ENCODE measurements around the gene TRIM3. TPM values are rescaled to one million over a fixed set of nuclear protein-coding genes. Genes with fewer than 3 reads are reported as not detected.

Gene TRIM3
- total and polyA plus RNA-seq, 12 donors, result 6.6 to 23.8 (median 10.4) TPM

- intact Hi-C loops (cut with DNase I), result no loop called here
- DNase-seq, result peak in 4 of 7 donors; percentile 27 to 59 (median 33)
- peak overlapping the region in 4 of 5 donors; percentile 74 to 93 (median 80) for H3K27ac ChIP-seq
These were observed 55.2 kb downstream of the TRIM3 start for GRCh38 chr11:6418557-6419008.

DNA sequence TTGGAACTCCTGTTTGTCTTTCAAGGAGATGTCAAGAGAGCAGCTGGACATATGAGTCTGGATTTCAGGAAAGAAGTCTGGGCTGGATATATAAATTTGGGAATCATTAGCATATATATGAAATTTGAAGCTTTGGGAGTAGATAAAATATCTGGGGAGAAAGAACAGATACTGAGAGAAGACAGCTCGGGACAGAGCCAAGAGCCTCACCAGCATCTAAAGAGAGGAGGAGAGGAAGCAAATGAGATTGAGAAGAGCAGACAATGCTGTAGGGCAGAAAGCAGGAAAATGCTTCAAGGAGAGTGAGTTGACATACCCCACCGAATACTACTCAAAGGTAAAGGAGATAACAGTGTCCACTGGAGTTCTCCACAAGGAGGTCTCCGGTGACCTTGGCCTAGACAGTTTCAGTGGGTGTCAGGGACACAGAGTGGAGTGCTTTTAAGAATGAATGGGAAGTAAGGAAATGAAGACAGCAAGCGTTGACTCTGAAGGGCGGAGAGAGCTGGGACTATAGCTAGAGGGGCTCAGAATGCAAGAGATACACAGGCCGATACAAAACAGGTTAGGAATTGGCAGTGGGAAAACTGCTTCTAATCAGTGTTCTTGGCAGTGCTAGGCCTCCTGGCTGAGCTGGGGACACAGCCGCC, 55.7 kb downstream of the TRIM3 start:
- no peaks in the 10 kb centered on the region for H3K27me3 ChIP-seq
- WGBS, 4 donors, result 18 to 35% (median 29%) methylated on average over 7 of the region's 7 CpGs
- peak overlapping the region in 4 of 5 donors; percentile 74 to 93 (median 80) for H3K27ac ChIP-seq
- peak in 3 of 7 donors; percentile 42 to 58 (median 42) for DNase-seq
- no peaks in the 10 kb centered on the region for H3K36me3 ChIP-seq (replicated peaks in 1 of 2)
- H3K9me3 ChIP-seq (replicated peaks in 1 of 3), result no peaks in the 10 kb centered on the region
- TF ChIP-seq, protein P1, sequence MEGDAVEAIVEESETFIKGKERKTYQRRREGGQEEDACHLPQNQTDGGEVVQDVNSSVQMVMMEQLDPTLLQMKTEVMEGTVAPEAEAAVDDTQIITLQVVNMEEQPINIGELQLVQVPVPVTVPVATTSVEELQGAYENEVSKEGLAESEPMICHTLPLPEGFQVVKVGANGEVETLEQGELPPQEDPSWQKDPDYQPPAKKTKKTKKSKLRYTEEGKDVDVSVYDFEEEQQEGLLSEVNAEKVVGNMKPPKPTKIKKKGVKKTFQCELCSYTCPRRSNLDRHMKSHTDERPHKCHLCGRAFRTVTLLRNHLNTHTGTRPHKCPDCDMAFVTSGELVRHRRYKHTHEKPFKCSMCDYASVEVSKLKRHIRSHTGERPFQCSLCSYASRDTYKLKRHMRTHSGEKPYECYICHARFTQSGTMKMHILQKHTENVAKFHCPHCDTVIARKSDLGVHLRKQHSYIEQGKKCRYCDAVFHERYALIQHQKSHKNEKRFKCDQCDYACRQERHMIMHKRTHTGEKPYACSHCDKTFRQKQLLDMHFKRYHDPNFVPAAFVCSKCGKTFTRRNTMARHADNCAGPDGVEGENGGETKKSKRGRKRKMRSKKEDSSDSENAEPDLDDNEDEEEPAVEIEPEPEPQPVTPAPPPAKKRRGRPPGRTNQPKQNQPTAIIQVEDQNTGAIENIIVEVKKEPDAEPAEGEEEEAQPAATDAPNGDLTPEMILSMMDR (IDR thresholded peaks at IDR 0.05), result no peak
- no peak for TF ChIP-seq POLR2A (IDR thresholded peaks at IDR 0.05)
- peak overlapping the region in 2 of 4 donors; percentile 78 to 90 for H3K4me3 ChIP-seq
- intact Hi-C loops (cut with DNase I), result no loop called here
- peaks cover 12 to 15% of the 10 kb centered on the region in 2 donors for H3K4me1 ChIP-seq (replicated peaks in 1 of 2)

More at GRCh38 chr11:6418557-6419008, 55.2 kb downstream of the TRIM3 start:
- H3K4me3 ChIP-seq, result peak overlapping the region in 3 of 4 donors; percentile 22 to 90 (median 78)
- no peaks in the 10 kb centered on the region for H3K9me3 ChIP-seq (replicated peaks in 1 of 3)
- peaks cover 12 to 15% of the 10 kb centered on the region in 2 donors for H3K4me1 ChIP-seq (replicated peaks in 1 of 2)
- TF ChIP-seq POLR2A (IDR thresholded peaks at IDR 0.05), result no peak
- TF ChIP-seq, protein P1 (IDR thresholded peaks at IDR 0.05), result no peak
- H3K27me3 ChIP-seq, result no peaks in the 10 kb centered on the region
- H3K36me3 ChIP-seq (replicated peaks in 1 of 2), result no peaks in the 10 kb centered on the region
- 1 to 10% (median 4%) methylated on average over 2 to 38 of the region's 38 CpGs for WGBS, 4 donors

GRCh38 chr11:6415797-6416196, 57.9 kb downstream of the TRIM3 start:
- TF ChIP-seq, protein P1 (IDR thresholded peaks at IDR 0.05), result no peak
- TF ChIP-seq POLR2A (IDR thresholded peaks at IDR 0.05), result no peak
- H3K4me3 ChIP-seq, result no peak overlapping the region
- peaks cover 12 to 15% of the 10 kb centered on the region in 2 donors for H3K4me1 ChIP-seq (replicated peaks in 1 of 2)

DNA sequence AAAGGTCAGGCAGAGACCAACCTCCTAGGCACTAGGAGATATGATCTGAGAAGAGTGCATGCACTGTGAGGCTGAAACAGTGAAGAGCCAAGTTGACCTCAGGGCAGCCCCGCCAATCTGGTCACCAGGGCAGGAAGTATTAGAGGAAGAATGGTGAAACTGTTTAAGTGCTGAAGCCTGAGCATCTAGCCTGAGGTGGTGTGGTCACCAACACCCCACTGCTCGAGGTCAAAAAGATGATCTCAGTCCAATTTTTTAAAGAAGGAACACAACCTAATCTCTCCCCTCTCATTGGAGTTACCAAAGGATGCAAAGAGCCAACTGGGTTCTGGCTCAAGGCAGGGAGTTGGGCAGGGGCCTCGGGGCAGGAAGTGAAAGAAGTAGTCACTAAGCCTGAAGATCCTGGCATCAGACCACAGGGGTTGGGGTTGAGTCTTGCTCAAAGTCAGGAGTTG, 58.8 kb downstream of the TRIM3 start:
- no peak overlapping the region for H3K27ac ChIP-seq
- peak in 1 of 7 donors; percentile 48 for DNase-seq
- H3K4me1 ChIP-seq (replicated peaks in 1 of 2), result peaks cover 11% of the 10 kb centered on the region in 2 donors
- 69 to 83% (median 75%) methylated on average over 3 of the region's 3 CpGs for WGBS, 4 donors
- no peaks in the 10 kb centered on the region for H3K27me3 ChIP-seq
- H3K9me3 ChIP-seq (replicated peaks in 1 of 3), result no peaks in the 10 kb centered on the region
- intact Hi-C loops (cut with DNase I), result no loop called here
- TF ChIP-seq, protein P1 (IDR thresholded peaks at IDR 0.05), result no peak
- TF ChIP-seq POLR2A (IDR thresholded peaks at IDR 0.05), result no peak
- no peak overlapping the region for H3K4me3 ChIP-seq
- peaks cover 0 to 8% of the 10 kb centered on the region in 2 donors for H3K36me3 ChIP-seq (replicated peaks in 1 of 2)

More at GRCh38 chr11:6415797-6416196, 57.9 kb downstream of the TRIM3 start:
- peaks cover 0 to 1% of the 10 kb centered on the region in 2 donors for H3K36me3 ChIP-seq (replicated peaks in 1 of 2)
- no peaks in the 10 kb centered on the region for H3K9me3 ChIP-seq (replicated peaks in 1 of 3)
- H3K27ac ChIP-seq, result no peak overlapping the region
- 78 to 82% (median 80%) methylated on average over 6 of the region's 6 CpGs for WGBS, 4 donors
- intact Hi-C loops (cut with DNase I), result no loop called here
- no peaks in the 10 kb centered on the region for H3K27me3 ChIP-seq
- DNase-seq, result peak in 1 of 7 donors; percentile 41

Data from adrenal gland (tissue), 12 donors.